Activated effector memory CD4-positive, alpha-beta T cell treated with Interleukin-2 at 50 U/mL for 16 hours (primary cell): ENCODE measurements around the gene NGB.
A peak's percentile ranks its signal among the peaks of the same experiment; 100 is the strongest.
"Not testable (repeated sequence)": the region's sequence is repeated elsewhere in the genome, so short reads cannot be mapped to it uniquely, and the experiment has no call there.

ENCODE experiments used
- DNase-seq: peaks from one replicate; pipeline ENCODE4 v3.0.0-alpha.2; 2020

Gene NGB, protein sequence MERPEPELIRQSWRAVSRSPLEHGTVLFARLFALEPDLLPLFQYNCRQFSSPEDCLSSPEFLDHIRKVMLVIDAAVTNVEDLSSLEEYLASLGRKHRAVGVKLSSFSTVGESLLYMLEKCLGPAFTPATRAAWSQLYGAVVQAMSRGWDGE

DNA sequence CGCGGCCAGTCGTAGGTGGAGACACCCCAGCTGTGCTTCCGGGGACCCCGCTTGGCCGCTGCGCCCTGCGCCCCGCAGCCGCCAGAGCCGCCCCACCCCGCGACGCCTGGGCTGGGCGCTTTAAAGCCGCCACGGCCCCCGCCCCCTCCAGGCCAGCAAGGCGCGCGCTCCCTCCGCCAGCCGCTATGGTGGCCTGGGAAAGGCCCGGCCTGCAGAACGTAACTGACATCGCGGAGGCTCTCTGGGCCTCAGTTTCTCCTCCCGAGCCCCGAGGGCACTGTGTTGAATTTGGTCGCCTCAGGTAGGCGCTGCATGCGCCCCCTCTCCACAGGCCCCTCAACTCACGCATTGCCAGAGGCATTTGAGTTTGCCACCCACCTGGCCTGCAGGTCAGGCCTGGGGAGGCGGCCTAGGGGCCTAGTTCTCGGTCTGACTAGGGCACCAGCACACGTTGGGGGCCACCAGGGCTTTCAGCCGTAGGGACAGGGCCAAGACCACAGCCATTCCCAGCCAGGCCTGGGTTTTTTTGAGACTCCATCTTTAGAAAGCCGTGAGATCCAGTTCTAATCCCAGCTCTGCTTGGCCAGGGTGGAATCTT lies at the start of gene NGB:
TSS of gene NGB (minus strand) at position 94 of the 598 bp plus-strand sequence. CDS start 269 bp downstream, outside the sequence.
- DNase-seq, result no peak

DNA sequence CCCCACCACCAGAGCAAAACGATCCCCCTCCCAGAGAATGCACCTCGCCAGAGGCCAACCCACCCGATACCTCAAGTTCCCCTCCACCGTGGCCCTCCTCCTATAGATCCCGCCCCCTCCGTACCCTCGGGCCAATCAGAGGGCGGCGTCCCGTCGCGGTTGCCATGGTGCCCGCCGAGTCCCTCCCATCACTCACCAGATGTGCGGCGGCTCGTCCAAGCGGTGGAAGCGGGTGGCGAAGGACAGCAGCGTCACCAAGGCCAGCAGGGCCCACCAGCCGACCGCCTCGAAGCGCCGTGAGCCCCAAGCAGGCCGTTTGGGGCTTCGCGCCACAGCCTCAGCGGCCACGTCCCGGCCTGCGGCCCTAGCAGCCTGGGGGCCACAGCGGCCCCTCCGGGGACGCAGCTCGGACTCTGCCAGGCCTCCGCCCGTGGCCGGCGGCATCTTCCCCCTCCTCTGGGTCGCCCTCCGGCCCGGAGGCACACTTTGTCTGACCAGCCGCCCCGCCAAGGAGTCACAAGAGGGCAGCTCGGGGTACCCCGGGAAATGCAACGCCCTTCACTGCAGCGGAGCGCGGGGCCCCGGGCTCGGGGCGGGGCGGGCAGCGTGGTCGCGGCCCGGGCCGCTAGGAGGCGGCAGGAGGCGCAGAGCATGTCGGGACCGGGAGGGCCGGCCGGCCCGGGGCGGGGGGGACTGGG lies 49.4 kb upstream of the NGB start, which contains the start of gene POMT2:
TSS of gene POMT2 (minus strand) at position 646 of the 698 bp plus-strand sequence. CDS start at position 444, 202 bp downstream.
- DNase-seq, result peak; percentile 89

DNA sequence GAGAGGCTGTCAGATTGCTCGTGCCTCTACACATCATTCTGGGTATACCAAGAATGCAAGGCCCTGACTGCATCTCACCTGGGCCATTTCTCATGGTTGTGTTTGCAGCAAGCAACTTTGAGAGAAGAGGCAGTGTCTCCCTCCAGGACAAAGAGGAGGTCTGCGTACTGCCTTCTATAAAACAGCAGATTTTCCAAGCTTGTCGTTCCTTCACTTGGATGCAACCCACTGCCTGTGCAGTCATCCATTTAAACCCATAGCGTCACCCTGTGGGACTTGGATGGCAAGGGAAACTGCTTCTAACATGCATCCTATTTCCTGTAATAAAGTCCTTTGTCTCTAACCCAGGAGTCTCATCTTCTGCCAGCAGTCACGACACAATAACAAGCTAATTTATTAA lies 48.4 kb upstream of the NGB start:
- DNase-seq, result no peak

DNA sequence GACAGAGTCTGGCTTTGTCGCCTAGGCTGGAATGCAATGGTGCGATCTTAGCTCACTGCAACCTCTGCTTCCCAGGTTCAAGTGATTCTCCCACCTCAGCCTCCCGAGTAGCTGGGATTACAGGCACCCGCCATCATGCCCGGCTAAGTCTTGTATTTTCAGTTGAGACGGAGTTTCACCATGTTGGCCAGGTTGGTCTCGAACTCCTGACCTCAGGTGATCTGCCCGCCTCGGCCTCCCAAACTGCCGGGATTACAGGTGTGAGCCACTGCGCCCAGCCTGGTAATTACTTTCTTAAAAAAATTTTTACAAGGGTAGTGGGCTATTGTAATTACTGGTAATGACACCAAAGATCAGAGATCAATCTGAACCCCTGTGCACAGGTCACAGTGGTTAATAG lies 47.8 kb upstream of the NGB start:
- not testable (repeated sequence) for DNase-seq

DNA sequence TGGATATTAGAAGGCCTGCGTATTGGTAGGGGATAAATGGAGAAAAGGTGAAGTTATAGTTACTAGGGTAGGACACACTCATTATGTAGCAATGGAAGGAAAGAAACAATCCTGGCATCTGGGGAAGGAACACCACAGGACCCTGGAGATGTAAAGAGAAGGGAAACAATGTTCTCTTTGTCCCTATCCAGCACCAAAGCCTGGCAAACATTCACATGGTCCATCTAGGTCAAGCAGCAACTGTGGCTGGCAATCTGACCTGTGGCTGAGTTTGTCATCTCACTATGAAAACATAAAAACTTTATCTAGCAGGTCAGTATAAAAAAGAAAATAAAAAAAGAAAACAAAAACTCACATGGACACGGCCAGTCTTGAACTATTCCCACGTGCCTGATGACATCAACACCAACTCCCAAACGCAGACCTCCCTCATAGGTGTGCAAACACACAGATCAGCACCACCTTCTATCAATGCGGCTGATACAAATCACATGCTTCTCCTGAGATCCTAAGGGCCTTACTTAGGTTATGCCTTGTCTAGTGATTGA lies 47.1 kb upstream of the NGB start:
- DNase-seq, result no peak

DNA sequence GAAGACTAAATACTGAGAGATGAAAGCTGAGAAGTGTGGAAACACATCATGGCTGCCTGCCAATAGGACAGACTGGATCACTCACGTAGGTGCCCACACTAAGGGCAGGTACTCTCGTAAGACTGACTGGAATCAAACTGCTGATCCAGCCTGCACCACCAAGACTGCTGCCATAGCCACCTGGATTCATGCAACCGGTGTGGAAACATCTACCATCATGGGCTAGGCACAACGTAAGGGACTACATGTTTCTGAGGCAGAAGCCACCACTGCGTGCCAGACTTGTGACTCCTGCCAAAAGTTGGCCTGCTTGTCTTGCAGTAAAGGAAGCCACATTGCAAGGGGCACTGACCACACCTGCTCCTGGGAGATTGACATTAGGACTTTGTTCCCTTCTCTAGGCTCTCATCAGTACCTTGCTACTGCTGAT lies 45.9 kb upstream of the NGB start:
- no peak for DNase-seq

DNA sequence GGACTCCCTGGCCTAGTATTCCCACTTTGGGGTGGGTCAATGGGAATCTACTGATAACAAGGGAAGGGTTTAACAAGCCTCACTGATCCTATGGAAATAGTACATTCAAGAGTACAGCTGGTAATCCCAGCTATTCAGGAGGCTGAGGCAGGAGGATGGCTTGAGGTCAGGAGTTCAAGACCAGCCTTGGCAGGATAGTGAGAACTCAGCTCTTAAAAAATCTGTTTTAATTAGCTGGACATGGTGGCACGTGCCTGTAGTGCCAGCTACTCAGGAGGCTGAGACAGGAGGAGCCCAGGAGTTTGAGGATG lies 45.1 kb upstream of the NGB start:
- DNase-seq, result no peak

DNA sequence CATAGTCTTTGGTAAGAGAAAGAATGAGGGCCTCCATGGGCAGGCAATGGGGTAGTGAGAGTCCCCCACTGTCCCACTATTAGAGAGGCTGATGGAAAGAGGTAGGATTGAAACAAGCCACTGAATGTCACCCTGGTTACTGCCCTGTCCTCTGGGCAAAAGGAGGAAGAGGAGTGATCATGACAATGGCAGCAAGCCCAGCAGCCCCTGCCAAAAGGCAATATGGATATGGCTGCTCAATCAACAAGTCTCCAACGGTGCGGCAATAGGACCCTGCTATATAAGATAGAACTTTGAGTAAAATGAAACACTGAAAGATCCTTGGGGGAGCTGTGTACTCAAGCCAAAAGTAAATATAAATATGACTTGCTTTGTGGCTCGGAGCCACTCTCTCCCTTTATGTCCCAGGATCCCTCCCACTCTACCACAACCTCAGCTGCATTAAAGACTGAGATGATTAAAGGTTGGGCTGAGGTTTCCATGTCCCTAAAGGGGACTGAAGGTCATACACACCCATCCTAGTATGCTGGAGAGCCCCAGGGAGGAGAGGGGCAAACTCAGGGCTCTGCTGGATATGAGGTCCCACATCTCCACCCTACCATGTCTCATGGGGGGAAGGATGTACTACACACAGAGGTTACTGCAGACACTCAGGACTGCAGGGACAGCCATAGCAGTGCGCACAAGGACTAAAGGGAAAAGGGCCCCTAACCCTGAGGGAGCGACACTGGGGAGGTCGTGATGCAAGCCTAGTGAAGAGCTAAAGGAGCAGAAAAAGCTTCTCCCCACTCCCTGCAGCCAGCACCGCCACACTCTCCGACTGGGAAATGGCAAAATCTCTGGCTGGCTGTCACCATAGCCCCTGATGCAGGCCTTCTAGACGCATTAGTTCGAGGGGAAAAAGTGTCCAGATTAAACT lies 43.8 kb upstream of the NGB start:
- no peak for DNase-seq

DNA sequence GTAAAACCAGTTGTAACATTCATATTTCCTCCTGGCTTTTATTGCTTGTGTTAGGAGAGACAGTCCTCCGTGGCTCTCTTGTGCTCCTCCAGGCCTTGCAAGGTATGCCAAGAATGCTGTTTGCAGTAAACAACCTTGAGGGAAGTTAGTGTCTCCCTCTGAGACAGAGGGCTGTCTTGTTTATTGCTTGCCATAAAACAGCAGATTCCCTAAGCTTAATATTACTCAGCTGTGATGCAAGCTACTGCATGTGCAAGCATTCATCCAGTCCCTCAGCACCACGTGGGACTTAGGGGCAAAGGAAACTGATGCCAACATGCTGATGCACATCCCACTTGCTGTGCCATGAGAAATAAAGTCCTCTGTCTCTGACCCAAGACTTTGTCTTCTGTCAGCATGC lies 43.0 kb upstream of the NGB start:
- no peak for DNase-seq

DNA sequence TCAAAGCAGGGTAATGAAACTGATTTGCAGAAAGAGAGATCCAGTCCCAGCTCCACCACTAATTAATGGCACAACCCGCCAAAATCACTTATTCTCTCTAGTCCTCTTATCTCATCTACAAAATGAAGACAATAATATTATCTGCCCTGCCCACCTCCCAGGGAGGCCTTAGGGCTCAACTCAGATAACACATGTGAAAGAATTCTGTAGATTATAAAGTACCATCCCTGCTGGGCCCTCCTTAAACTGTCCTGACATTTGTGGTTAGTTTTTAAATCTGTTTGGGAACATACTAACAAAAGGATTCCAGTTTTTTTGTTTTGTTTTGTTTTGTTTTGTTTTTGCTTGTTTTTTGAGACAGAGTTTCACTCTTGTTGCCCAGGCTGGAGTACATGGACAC lies 42.4 kb upstream of the NGB start:
- DNase-seq, result no peak

DNA sequence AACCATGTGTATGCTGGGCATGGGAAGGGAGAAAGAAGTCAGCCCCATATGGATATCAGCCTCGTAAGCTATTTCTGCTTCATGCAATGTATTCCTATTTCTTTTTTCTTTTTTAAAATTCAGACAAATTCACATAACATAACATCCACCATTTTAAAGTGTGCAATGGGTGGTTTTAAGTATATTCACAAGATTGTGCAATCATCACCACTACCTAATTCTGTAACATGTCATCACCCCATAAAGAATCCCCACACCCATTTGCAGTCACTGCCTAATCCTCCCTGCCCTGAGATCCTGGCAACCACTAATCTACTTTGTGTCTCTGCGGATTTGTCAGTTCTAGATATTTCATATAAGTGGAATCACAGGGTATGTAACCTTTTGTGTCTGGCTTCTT lies 40.2 kb upstream of the NGB start:
- no peak for DNase-seq

DNA sequence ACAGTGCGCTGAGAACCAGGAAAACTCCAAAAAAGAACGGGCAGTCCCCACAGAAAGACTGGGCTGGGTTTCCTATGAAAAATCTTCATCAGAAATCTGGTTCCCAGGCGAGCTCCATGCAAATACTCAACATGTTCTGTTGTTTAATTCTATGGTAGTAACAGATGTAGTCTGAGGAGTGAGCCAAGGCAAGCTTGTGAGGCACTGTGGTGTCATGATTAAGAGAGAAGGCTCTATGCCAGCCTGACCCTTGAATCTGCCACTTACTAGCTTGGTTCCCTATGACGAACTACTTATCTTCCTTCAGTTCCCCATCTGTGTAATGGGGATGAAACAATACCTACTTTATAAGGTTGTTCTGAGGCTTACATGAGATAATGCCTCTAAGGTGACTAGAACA lies 39.0 kb upstream of the NGB start:
- DNase-seq, result no peak

DNA sequence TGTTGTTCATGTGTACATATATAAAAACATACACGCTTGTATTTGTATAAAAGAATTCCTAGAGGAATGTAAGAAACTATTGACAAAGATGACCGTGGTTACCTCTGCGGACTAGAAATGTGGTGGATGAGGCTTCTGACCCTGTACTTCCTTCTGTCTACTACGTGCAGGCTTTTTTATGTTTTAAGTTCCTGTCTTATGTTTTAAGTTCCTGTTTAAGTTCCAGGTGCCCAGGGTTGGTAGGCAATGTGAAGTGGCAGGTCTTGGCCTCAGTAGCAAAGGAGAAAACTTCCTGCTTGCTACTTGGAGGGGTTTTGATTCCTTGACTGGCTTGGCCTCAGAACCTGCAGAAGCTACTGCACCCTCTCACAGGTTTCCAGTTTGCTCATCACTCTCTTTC lies 38.1 kb upstream of the NGB start:
- no peak for DNase-seq

DNA sequence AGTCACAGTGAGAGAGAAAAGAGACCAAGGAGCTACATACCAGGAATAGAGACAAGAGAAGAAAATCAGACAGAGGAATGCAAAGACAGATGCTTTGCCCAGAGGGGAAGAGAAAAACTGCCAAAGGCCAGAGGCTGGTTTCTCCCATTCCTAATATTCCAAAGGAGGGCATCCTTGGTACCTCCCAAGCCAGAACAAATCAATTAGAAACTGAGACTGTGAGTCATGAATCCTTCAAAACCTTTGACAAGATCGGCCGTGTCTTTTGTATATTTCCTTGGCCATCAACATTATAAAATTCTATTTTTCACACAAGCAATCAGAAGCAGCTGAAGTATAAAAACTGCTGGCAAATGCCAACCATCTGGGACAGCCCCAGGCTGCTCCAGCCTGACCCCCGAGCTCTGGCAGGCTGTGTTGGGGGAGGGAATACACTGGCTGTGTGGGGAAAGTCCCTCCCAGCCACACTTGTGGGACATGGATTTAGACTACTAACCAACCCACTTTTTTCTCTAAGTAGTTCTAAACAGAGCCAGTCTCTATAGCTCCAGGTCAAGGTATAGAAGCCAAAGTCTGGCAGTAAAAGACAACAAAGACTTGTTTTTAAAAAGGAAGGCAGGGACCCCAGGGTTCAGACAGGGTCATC lies 36.0 kb upstream of the NGB start:
- DNase-seq, result no peak

DNA sequence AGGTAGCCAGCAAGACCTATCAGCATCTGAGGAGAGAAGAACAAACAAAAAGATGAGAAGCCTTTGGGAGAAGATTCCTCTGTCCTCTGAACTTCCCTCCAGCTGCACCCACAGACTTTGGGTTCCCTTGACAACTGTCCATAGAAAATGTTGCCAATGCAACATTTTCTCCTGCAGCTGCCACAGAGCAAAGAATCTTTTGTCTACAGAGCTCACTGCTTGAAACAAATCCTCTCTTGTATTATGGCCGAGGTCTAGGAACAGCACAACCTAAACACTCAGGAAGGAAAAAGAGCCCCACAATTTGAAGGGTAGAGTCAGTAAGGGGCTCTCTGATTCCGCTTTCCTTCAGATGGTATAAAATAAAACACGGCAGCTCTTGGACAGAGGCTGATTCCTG lies 35.4 kb upstream of the NGB start:
- DNase-seq, result no peak

DNA sequence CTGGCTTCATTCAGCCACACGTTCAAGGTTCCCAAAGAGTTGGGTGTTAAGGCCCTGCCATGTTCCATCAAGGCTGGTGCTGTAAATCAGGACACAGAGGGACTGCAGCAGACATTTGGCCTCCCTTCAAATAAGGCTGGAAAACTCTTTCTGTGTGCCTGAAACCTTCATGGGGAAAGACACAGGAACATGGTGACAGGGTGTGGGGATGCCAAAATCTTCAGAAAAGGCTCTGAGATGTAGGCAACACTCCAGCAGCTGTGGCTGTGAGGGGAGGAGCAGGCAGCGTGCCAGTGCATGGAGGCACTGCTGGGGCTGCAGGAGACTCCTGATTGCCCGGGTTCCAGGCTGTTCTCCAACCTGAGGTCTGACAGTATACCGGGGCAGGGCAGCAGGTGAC lies 34.7 kb upstream of the NGB start:
- no peak for DNase-seq

DNA sequence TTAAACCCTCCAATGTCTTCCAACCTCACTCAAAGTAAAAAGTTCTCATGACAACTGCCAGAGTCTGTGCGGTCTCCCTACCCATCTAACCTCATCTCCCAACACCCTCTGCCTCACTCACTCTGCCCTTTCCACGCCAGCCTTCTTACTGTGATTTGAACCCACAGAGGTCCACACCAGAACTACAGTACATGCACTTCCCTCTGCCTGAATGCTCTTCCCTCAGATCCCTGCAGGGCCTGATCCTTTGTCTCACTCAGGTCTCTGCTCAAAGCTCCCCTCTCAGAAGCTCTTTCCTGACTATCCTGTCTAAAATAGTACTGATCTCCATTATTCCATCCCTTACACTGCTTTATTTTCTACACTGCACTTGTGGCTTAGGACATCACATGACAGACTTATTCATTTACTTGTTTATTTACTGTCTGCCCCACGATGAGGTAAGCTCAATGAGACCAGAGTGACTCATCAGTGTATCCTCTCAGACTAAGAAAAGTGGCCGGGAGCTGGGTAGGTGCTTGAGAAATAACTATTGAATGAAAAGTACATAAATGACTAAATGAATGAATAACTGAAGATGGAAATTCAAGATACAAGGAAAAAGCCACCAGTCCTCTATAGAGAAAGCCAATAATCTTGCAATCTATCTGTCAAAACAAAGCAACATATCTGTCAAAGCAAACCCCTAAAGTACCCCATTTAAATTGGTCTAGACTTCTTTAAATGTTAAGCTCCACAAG lies 32.6 kb upstream of the NGB start:
- DNase-seq, result no peak

DNA sequence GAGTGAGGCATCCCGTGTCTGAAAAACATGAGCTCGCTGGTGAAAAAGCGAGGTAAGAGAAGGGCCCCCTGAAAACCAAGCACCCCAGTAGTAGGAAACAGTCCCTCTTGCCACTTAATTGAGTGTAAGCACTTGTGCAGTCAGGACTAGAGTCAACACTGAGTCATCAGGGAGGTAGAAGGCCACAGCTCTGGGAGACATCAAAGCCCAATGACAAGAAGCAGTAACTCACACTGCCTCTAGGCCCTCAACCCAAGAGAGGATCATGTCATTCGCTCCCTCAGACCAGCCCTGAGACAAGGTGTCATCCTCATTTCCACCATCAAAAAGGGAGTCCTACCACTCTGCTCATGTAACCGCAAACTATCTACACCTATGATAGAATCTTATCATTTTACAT lies 31.9 kb upstream of the NGB start:
- no peak for DNase-seq

DNA sequence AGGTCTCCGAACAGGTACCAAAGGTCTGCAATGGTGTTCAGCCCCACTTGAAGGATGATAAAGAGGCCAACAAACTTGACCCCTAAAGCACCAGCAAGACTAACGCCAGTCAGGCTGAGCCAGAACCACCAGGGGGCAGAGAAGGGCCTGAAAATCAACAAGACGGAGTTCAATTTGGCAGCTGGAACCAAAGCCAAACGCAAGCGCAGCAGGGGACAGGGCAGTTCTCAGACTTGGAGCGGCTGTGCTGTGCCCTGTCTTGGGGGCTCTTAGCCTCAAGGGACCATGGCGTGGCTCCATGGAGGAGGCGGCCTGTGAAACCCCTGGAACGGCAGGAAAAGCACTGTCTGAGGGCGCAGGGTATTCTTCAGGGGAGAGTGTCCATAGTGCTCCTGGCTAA lies 30.1 kb upstream of the NGB start:
- DNase-seq, result peak; percentile 12

DNA sequence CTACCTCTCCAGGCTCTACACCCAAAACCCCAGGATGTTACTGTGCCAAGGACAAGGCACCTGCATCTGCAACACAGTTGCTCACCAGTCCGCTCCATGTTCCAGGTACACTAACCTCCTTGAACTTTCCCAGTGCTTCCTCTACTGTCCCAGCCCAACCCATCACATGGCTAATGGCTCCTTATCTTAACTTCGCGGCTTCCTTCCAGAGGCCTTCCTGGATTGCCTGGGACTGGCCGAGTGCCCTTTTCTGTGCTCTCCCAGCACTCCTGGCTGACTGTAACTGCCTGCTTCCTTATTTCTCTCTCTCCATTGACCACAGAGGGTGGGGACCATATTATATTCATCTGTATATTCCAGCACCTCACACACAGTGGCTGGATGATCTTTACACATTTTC lies 28.8 kb upstream of the NGB start:
- no peak for DNase-seq

DNA sequence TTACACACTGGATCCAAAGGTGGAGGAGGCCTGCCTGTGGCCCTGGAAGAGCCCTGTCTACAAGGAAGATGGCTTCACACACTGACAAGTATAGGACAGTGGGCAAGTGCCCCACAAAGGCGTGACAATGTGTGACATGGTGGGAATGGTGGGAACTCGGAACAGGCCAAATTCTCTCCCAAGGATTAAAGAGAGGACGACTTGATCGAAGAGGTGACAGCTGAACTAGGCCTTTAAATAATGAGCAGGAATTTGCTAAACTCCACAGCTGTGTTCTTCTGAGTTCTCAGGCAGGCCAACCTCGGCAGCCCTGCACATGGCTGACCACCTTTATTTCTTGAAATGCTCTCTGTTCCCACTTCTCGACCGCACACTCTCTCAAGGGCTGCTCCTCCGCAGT lies 25.9 kb upstream of the NGB start:
- no peak for DNase-seq

DNA sequence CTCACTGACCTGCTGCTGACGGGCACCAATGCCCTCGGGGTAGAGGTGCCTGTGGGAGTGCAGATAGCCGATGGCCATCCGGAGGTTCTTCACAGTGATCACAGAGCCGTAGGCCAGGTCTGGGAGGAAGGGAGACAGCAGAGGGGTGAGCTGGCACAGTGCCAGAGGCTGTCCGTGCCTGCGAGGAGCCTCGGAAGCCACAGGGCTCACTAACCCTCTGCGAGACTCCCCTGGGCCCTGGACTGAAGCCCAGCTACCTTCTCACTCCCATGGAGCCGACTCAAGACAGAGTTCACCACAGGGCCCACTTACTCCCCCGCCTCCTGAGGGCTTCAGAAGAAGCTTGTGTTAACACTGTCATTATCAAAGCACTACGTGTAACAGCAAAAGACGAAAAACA lies 25.1 kb upstream of the NGB start:
- DNase-seq, result no peak
